ENCODE measurements around the gene ARIH2.

Gene ARIH2

GRCh38 chr3:49015765-49016164 is 97.1 kb downstream of the ARIH2 start:
- Histone ChIP-seq H3K27ac (no peak overlapping the region), H3K36me3 (peaks cover 18 to 61% (median 37%) of the 10 kb centered on the region in 3 donors), H3K4me3 (no peak overlapping the region), H3K9me3 (no peaks in the 10 kb centered on the region), H3K4me1 (peaks cover 0 to 49% (median 33%) of the 10 kb centered on the region in 4 donors), H3K27me3 (no peaks in the 10 kb centered on the region)
- intact Hi-C loops (cut with DNase I; ENCODE audit: low total_unique reads): no loop called here
- DNase-seq: no peak
- TF ChIP-seq CTCF (IDR thresholded peaks at IDR 0.05): no peak

DNA sequence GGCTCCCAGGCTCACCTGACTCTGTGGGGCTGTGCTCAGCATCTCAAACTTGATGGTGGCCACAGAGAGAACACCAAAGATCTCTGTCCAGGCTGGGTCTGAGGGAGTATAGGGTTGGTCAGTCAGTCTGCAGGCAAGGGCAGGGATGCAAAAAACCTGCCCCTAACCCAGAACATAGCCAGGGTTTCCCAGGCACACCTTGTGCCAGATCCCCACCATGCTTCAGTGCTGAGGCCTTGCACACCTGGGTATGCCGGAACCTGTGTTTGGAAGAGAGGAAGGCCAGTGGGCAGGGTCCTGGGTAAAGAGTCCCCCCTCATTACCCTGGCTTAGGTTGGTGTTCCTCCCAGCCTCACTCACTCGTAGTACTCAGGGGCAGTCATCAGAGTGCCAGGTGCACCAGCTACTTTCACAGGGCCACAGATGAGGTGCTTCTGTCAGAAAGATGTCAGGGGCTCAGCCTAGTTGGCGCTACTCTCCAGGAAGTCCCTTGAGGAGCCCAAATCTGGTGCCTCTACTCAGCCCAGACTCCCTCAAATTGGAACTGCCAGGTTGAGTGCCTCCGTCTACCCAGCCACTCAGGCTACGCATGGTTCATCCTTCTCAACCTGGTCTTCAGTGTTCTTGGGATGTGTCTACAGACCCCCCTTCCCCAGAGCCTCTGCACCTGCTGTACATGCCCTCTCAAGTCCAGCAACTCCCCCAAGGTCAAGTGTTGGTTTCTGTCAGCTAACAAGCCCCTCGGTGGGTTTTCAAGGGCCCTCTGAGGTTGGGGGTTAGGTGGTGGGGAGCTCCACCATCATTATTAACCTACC is 98.0 kb downstream of the ARIH2 start:
- Histone ChIP-seq H3K27ac (peak overlapping the region in 1 of 2 donors; percentile 87), H3K36me3 (peaks cover 18 to 56% (median 37%) of the 10 kb centered on the region in 3 donors), H3K9me3 (no peaks in the 10 kb centered on the region), H3K4me3 (no peak overlapping the region), H3K4me1 (peaks cover 0 to 49% (median 33%) of the 10 kb centered on the region in 4 donors), H3K27me3 (no peaks in the 10 kb centered on the region)
- intact Hi-C loops (cut with DNase I; ENCODE audit: low total_unique reads): no loop called here
- no peak for TF ChIP-seq CTCF (IDR thresholded peaks at IDR 0.05)
- no peak for DNase-seq

- no peak for DNase-seq
- H3K4me3 ChIP-seq: peak overlapping the region; percentile 81 to 92
- H3K27ac ChIP-seq: peak overlapping the region; percentile 87
- H3K36me3 ChIP-seq: peaks cover 18 to 48% (median 32%) of the 10 kb centered on the region in 3 donors
- peaks cover 0 to 43% (median 33%) of the 10 kb centered on the region in 4 donors for H3K4me1 ChIP-seq
- no peaks in the 10 kb centered on the region for H3K27me3 ChIP-seq
- H3K9me3 ChIP-seq: no peaks in the 10 kb centered on the region
- intact Hi-C loops (cut with DNase I; ENCODE audit: low total_unique reads): no loop called here
- TF ChIP-seq CTCF (IDR thresholded peaks at IDR 0.05): no peak
Observed at GRCh38 chr3:49017229-49017970, 98.8 kb downstream of the ARIH2 start.

DNA sequence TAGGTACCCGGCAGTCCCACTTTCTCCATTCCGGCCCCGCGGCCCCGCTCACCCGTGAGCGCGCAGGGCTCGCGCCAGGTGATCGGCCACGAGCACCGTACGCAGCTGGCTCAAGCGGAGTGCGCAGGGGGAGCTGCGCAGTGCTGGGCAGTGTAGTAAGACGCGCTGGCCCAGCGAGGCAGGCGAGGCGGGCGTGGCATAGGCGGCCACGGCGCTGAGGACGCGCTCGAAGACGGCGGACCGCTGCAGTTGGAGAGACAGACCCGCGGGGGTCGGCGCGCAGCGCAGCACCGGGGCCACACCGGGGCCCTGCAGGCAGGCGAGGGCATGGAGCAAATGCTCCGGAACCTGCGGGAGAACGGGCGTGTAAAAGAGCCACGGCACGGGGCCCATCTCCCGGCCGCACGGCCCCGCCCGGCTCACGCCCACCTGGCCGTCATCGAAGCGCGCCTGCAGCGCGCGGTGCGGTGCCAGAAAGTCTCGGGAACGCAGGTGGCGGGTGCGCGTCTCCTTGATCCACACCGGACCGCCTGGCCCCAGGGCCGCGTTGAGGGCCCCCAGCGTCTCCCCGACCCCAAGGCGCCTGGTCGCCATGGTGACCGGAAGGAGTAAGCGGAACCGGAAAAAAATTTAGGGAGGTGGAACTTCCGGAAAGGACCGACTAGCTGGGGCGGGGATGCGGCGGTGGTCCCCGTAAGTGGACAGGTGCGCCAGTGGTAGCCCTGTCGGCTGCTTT is 99.5 kb downstream of the ARIH2 start, which contains the start of gene DALRD3:
TSS of gene DALRD3 (minus strand) at position 610 of the 736 bp plus-strand sequence. CDS start at position 594, 16 bp downstream.
- no peaks in the 10 kb centered on the region for H3K9me3 ChIP-seq
- intact Hi-C loops (cut with DNase I; ENCODE audit: low total_unique reads): no loop called here
- no peaks in the 10 kb centered on the region for H3K27me3 ChIP-seq
- H3K27ac ChIP-seq: peak within 1 kb of the TSS; percentile 87
- DNase-seq: peak; percentile 68 to 84
- no peak for TF ChIP-seq CTCF (IDR thresholded peaks at IDR 0.05)
- H3K36me3 ChIP-seq: peaks cover 19 to 46% (median 28%) of the 10 kb centered on the region in 3 donors
- H3K4me1 ChIP-seq: peaks cover 0 to 45% (median 39%) of the 10 kb centered on the region in 4 donors
- peak within 1 kb of the TSS; percentile 81 to 92 for H3K4me3 ChIP-seq

- Histone ChIP-seq H3K9me3 (no peaks in the 10 kb centered on the region), H3K4me3 (peak overlapping the region; percentile 81 to 92), H3K36me3 (peaks cover 24 to 46% (median 33%) of the 10 kb centered on the region in 3 donors), H3K27me3 (no peaks in the 10 kb centered on the region), H3K27ac (peak overlapping the region; percentile 87), H3K4me1 (peaks cover 0 to 46% (median 43%) of the 10 kb centered on the region in 4 donors)
- no peak for TF ChIP-seq CTCF (IDR thresholded peaks at IDR 0.05)
- no peak for DNase-seq
- intact Hi-C loops (cut with DNase I; ENCODE audit: low total_unique reads): no loop called here
Observed at GRCh38 chr3:49018707-49019006, 100.0 kb downstream of the ARIH2 start.

Measured in tibial artery (tissue), 4 donors.